A673 (cell line): ENCODE results near the gene PLXNB3. TPM values are rescaled to one million over a fixed set of nuclear protein-coding genes. Genes with fewer than 3 reads are reported as not detected.

ENCODE experiments used
- BruUV-seq: library from RNA; stranded (reverse); fragments of 400-500 nt; replicated peaks from 2 replicates; lab custom pipeline; 2021; lab: Mats Ljungman, UMichigan
- CTCF ChIA-PET: fragments of 300-600 bp; sonication (Branson Sonifier 250); formaldehyde crosslinking; loops from one replicate; lab custom pipeline; 2022; ENCODE audit warnings: antibody characterized with exemption; lab: Charles Lee
- POLR2A ChIA-PET: fragments of 300-600 bp; sonication (Branson Sonifier 250); formaldehyde crosslinking; loops from one replicate; lab custom pipeline; 2022; ENCODE audit warnings: antibody characterized with exemption; ENCODE audit not compliant: low non-redundant PET; lab: Charles Lee
- DNase-seq: peaks from one replicate; pipeline ENCODE4 v3.0.0-alpha.2; 2015; ENCODE audit warnings: low spot score
- H3K27ac ChIP-seq: fragments of 200-600 bp; sonication (generic); 2 replicates; pipeline ENCODE4 v1.5.1; 2016; ENCODE audit warnings: mixed run types, low read depth, mild to moderate bottlenecking, mixed read lengths, antibody characterized with exemption, low read length; ENCODE audit not compliant: poor library complexity, severe bottlenecking
- H3K27me3 ChIP-seq: fragments of 200-600 bp; sonication (generic); replicated peaks from 2 replicates; pipeline ENCODE4 v1.6.1; 2017; ENCODE audit warnings: mixed run types, low read depth, mild to moderate bottlenecking, mixed read lengths, antibody characterized with exemption, low read length; ENCODE audit not compliant: insufficient read depth, poor library complexity
- H3K36me3 ChIP-seq: fragments of 200-600 bp; sonication (generic); 2 replicates; pipeline ENCODE4 v1.6.1; 2016; ENCODE audit warnings: mixed run types, mild to moderate bottlenecking, mixed read lengths, antibody characterized with exemption, low read length; ENCODE audit not compliant: insufficient read depth, poor library complexity, severe bottlenecking
- H3K4me1 ChIP-seq: fragments of 200-600 bp; sonication (generic); 2 replicates; pipeline ENCODE4 v1.6.1; 2017; ENCODE audit warnings: mixed run types, mild to moderate bottlenecking, mixed read lengths, antibody characterized with exemption, low read length; ENCODE audit not compliant: insufficient read depth, poor library complexity, severe bottlenecking
- H3K4me3 ChIP-seq: fragments of 200-600 bp; sonication (generic); 2 replicates; pipeline ENCODE4 v1.5.1; 2016; ENCODE audit warnings: low read depth, mixed run types, mild to moderate bottlenecking, mixed read lengths, low read length; ENCODE audit not compliant: poor library complexity, severe bottlenecking
- H3K9me3 ChIP-seq: fragments of 200-600 bp; sonication (generic); 2 replicates; pipeline ENCODE4 v1.6.1; 2016; ENCODE audit warnings: mixed run types, low read depth, mild to moderate bottlenecking, mixed read lengths, antibody characterized with exemption, low read length; ENCODE audit not compliant: poor library complexity, severe bottlenecking
- EZH2 ChIP-seq: fragments of 200-600 bp; sonication (generic); IDR thresholded peaks from 2 replicates; pipeline ENCODE4 v1.6.1; 2017; ENCODE audit warnings: borderline replicate concordance, low read depth, mild to moderate bottlenecking, mixed read lengths, antibody characterized with exemption, low read length; ENCODE audit not compliant: poor library complexity, severe bottlenecking
- intact Hi-C: fragments of 100-400 bp; cut with micrococcal nuclease; formaldehyde crosslinking; loops from one replicate; pipeline ENCODE4 v1.10.0; 2022; ENCODE audit not compliant: unreplicated experiment
- total RNA-seq: library from RNA; stranded (reverse); gene quantifications from 2 replicates; pipeline ENCODE4 v1.2.3, GENCODE V29; 2021
- TF ChIP-seq, protein P1 (sequence below): fragments of 300-800, 200-600 bp; sonication (generic); conservative IDR thresholded peaks from 2 replicates; pipeline ENCODE4 v1.5.1; 2017; ENCODE audit warnings: low read depth, mild to moderate bottlenecking, antibody characterized with exemption, low read length, moderate library complexity, mixed read lengths

The PLXNB3 gene
- total RNA-seq, 1 experiment from 2014 or later, result not detected

DNA sequence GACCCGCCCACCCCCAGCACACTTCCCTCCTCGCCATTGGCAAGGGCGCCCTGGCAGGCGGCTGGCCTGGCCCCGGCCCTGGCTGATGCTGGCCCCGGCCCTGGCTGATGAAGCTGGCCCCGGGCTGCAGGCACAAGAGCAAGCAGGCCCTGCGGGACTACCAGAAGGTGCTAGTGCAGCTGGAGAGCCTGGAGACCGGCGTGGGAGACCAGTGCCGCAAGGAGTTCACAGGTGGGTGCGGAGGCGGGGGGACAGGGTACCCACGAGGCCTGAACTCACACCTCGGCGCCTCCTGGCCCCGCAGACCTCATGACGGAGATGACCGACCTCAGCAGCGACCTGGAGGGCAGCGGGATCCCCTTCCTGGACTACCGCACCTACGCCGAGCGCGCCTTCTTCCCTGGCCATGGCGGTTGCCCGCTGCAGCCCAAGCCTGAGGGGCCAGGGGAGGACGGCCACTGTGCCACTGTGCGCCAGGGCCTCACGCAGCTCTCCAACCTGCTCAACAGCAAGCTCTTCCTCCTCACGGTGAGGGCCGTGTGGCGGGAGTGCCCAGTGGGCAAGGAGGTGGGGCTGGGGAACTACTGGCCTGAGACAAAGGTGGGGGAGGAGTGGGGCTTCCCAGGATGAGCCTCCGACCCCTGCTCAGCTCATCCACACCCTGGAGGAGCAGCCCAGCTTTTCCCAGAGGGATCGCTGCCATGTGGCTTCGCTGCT, 10.7 kb downstream of the PLXNB3 start:
- H3K4me1 ChIP-seq, result no peaks in the 10 kb centered on the region
- TF ChIP-seq, protein P1, sequence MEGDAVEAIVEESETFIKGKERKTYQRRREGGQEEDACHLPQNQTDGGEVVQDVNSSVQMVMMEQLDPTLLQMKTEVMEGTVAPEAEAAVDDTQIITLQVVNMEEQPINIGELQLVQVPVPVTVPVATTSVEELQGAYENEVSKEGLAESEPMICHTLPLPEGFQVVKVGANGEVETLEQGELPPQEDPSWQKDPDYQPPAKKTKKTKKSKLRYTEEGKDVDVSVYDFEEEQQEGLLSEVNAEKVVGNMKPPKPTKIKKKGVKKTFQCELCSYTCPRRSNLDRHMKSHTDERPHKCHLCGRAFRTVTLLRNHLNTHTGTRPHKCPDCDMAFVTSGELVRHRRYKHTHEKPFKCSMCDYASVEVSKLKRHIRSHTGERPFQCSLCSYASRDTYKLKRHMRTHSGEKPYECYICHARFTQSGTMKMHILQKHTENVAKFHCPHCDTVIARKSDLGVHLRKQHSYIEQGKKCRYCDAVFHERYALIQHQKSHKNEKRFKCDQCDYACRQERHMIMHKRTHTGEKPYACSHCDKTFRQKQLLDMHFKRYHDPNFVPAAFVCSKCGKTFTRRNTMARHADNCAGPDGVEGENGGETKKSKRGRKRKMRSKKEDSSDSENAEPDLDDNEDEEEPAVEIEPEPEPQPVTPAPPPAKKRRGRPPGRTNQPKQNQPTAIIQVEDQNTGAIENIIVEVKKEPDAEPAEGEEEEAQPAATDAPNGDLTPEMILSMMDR, result no peak
- TF ChIP-seq EZH2, result no peak
- DNase-seq, result no peak
- POLR2A ChIA-PET, result interaction anchor here (0.6 kb wide), 1 partner anchor 596 kb away, joined by 8 read pairs; no protein-coding TSS in a partner anchor
- BruUV-seq, result no TSS peak
- no peaks in the 10 kb centered on the region for H3K9me3 ChIP-seq
- CTCF ChIA-PET, result no interaction called here
- intact Hi-C loops, result no loop called here
- no peak overlapping the region for H3K4me3 ChIP-seq
- H3K27ac ChIP-seq, result no peak overlapping the region
- no peaks in the 10 kb centered on the region for H3K36me3 ChIP-seq
- H3K27me3 ChIP-seq, result no peaks in the 10 kb centered on the region

DNA sequence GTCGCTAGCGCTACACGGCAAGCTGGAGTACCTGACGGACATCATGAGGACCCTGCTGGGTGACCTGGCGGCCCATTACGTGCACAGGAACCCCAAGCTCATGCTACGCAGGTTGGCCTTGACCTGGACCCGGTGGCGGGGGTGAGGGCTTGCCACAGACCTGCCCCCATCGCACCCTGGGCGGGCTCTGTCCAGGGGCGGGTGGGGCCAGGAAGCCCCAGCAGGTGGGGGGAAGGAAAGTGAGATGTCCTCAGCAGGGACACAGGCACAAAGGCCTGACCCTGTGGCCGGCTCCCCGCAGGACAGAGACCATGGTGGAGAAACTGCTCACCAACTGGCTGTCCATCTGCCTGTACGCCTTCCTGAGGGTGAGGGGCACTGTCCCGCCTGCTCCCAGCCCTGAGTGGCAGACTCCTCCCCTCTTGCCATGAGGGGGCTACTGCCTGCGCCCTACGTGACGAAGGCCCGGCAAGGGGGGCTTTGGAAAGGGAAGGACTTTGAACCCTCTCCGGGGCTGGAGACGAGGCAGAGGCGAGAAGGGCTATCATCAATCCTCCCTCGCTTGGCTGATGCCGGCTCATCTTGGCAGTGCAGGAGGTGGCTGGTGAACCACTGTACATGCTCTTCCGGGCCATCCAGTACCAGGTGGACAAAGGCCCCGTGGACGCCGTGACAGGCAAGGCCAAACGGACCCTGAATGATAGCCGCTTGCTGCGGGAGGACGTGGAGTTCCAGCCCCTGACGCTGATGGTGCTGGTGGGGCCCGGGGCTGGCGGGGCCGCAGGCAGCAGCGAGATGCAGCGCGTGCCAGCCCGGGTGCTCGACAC, 11.5 kb downstream of the PLXNB3 start:
- TF ChIP-seq, protein P1, result no peak
- no peak for TF ChIP-seq EZH2
- Histone ChIP-seq H3K27ac (no peak overlapping the region), H3K4me3 (no peak overlapping the region), H3K9me3 (no peaks in the 10 kb centered on the region), H3K4me1 (no peaks in the 10 kb centered on the region), H3K27me3 (no peaks in the 10 kb centered on the region), H3K36me3 (no peaks in the 10 kb centered on the region)
- CTCF ChIA-PET, result no interaction called here
- BruUV-seq, result no TSS peak
- POLR2A ChIA-PET, result interaction anchor here (0.6 kb wide), 1 partner anchor 595 kb away, joined by 8 read pairs; no protein-coding TSS in a partner anchor
- no peak for DNase-seq
- intact Hi-C loops, result no loop called here

DNA sequence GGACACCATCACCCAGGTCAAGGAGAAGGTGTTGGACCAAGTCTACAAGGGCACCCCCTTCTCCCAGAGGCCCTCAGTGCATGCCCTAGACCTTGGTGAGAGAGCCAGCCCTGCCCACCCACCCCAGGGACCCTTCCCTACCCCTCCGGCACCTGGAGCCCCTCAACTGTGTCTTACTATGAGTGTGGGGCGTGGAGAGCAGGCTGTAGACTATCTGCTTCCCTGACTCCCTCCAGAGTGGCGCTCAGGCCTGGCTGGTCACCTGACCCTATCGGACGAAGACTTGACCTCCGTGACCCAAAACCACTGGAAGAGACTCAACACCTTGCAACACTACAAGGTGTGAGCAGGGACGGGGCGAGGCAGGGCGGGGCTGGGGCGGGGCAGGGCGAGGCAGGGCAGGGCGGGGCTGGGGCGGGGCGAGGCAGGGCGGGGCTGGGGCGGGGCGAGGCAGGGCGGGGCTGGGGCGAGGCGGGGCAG, 12.1 kb downstream of the PLXNB3 start:
- Histone ChIP-seq H3K9me3 (no peaks in the 10 kb centered on the region), H3K36me3 (no peaks in the 10 kb centered on the region), H3K27ac (no peak overlapping the region), H3K4me3 (no peak overlapping the region), H3K27me3 (no peaks in the 10 kb centered on the region), H3K4me1 (no peaks in the 10 kb centered on the region)
- CTCF ChIA-PET, result no interaction called here
- intact Hi-C loops, result no loop called here
- no peak for DNase-seq
- TF ChIP-seq, protein P1, result no peak
- no peak for TF ChIP-seq EZH2
- no TSS peak for BruUV-seq
- POLR2A ChIA-PET, result no interaction called here
